ENCODE measurements around the gene STEAP3. TPM values are rescaled to one million over a fixed set of nuclear protein-coding genes. Genes with fewer than 3 reads are reported as not detected.

Gene STEAP3
- total RNA-seq, 2 donors from 2014 or later: 18.9 to 25.4 TPM

- intact Hi-C loops (cut with DNase I): loop anchor here (10.0 kb wide), 1 partner anchor 246 kb away; no protein-coding TSS in a partner anchor
- Histone ChIP-seq H3K27me3 (no peaks in the 10 kb centered on the region), H3K9me3 (no peaks in the 10 kb centered on the region), H3K36me3 (replicated peaks in 1 of 2; ENCODE audit: insufficient read depth in 1 of 2, low read depth in 2 of 2) (peaks cover 0 to 5% of the 10 kb centered on the region in 2 donors), H3K4me3 (no peak overlapping the region), H3K4me1 (no peaks in the 10 kb centered on the region), H3K27ac (no peak overlapping the region)
- DNase-seq (no peak), ATAC-seq (no peak)
- TF ChIP-seq POLR2A (IDR thresholded peaks at IDR 0.05) (no peak), CTCF (IDR thresholded peaks at IDR 0.05) (no peak)
- 77 to 80% methylated on average over 11 of the region's 11 CpGs for WGBS, 2 donors
These were observed 37.2 kb downstream of the STEAP3 start for GRCh38 chr2:119260646-119261492.

GRCh38 chr2:119261493-119262225 lies 38.0 kb downstream of the STEAP3 start:
- intact Hi-C loops (cut with DNase I): loop anchor here (10.0 kb wide), 1 partner anchor 247 kb away; no protein-coding TSS in a partner anchor
- DNase-seq: no peak
- no peaks in the 10 kb centered on the region for H3K4me1 ChIP-seq
- 74 to 76% methylated on average over 17 of the region's 17 CpGs for WGBS, 2 donors
- no peak overlapping the region for H3K4me3 ChIP-seq
- TF ChIP-seq CTCF (IDR thresholded peaks at IDR 0.05) (no peak), POLR2A (IDR thresholded peaks at IDR 0.05) (no peak)
- H3K27me3 ChIP-seq: no peaks in the 10 kb centered on the region
- ATAC-seq: no peak
- no peak overlapping the region for H3K27ac ChIP-seq
- no peaks in the 10 kb centered on the region for H3K9me3 ChIP-seq
- H3K36me3 ChIP-seq (replicated peaks in 1 of 2; ENCODE audit: insufficient read depth in 1 of 2, low read depth in 2 of 2): peaks cover 0 to 3% of the 10 kb centered on the region in 2 donors

- Histone ChIP-seq H3K27me3 (no peaks in the 10 kb centered on the region), H3K9me3 (no peaks in the 10 kb centered on the region), H3K4me3 (no peak overlapping the region), H3K36me3 (replicated peaks in 1 of 2; ENCODE audit: insufficient read depth in 1 of 2, low read depth in 2 of 2) (no peaks in the 10 kb centered on the region), H3K4me1 (no peaks in the 10 kb centered on the region), H3K27ac (no peak overlapping the region)
- no peak for ATAC-seq
- no peak for TF ChIP-seq CTCF (IDR thresholded peaks at IDR 0.05)
- no peak for TF ChIP-seq POLR2A (IDR thresholded peaks at IDR 0.05)
- intact Hi-C loops (cut with DNase I): loop anchor here (10.0 kb wide), 1 partner anchor 248 kb away; no protein-coding TSS in a partner anchor
- WGBS, 2 donors: 94 to 95% methylated on average over 23 of the region's 23 CpGs
- no peak for DNase-seq
These were observed 39.4 kb downstream of the STEAP3 start for GRCh38 chr2:119263025-119263424.

GRCh38 chr2:119263656-119264055 lies 40.0 kb downstream of the STEAP3 start:
- Histone ChIP-seq H3K27ac (no peak overlapping the region), H3K9me3 (no peaks in the 10 kb centered on the region), H3K4me1 (no peaks in the 10 kb centered on the region), H3K27me3 (no peaks in the 10 kb centered on the region), H3K36me3 (replicated peaks in 1 of 2; ENCODE audit: insufficient read depth in 1 of 2, low read depth in 2 of 2) (no peaks in the 10 kb centered on the region), H3K4me3 (no peak overlapping the region)
- TF ChIP-seq CTCF (IDR thresholded peaks at IDR 0.05) (no peak), POLR2A (IDR thresholded peaks at IDR 0.05) (no peak)
- intact Hi-C loops (cut with DNase I): loop anchor here (10.0 kb wide), 1 partner anchor 249 kb away; no protein-coding TSS in a partner anchor
- ATAC-seq: no peak
- 65 to 72% methylated on average over 5 of the region's 5 CpGs for WGBS, 2 donors
- DNase-seq: no peak

All from body of pancreas (tissue), 4 donors.